Fibroblast of lung (primary cell): ENCODE measurements around the gene DIP2A. TPM values are rescaled to one million over a fixed set of nuclear protein-coding genes. Genes with fewer than 3 reads are reported as not detected.

ENCODE experiments used
- DNase-seq, 2 donors: peaks; one replicate each; pipeline versions ENCODE4 v3.0.0 to v3.0.0-alpha.2; 2010; ENCODE audit warnings: low read depth in 2 of 2
- H2AFZ ChIP-seq: 2 replicates; pipeline ENCODE4 v1.5.1; 2012; ENCODE audit warnings: low read length, control low read depth, inconsistent platforms
- H3K27ac ChIP-seq: 2 replicates; pipeline ENCODE4 v1.5.1; 2011; ENCODE audit warnings: low read length, control low read depth; ENCODE audit not compliant: insufficient read depth
- H3K27me3 ChIP-seq: 2 replicates; pipeline ENCODE4 v1.5.1; 2011; ENCODE audit warnings: mild to moderate bottlenecking, low read length; ENCODE audit not compliant: control insufficient read depth, insufficient read depth
- H3K36me3 ChIP-seq: 2 replicates; pipeline ENCODE4 v1.5.1; 2011; ENCODE audit warnings: low read length; ENCODE audit not compliant: control insufficient read depth, insufficient read depth
- H3K4me1 ChIP-seq: 2 replicates; pipeline ENCODE4 v1.5.1; 2011; ENCODE audit warnings: low read length; ENCODE audit not compliant: control insufficient read depth, insufficient read depth; ENCODE audit errors: extremely low read depth
- H3K4me2 ChIP-seq: 2 replicates; pipeline ENCODE4 v1.5.1; 2011; ENCODE audit warnings: low read length, control low read depth; ENCODE audit not compliant: insufficient read depth; ENCODE audit errors: extremely low read depth
- H3K4me3 ChIP-seq, 4 experiments: fragments of 200-600 bp in 1 of 4; sonication (generic) in 1 of 4; replicated peaks in 1 of 4; 2 replicates each; pipeline ENCODE4 v1.5.1; 2011 to 2016; ENCODE audit warnings: low read length in 4 of 4, low read depth in 3 of 4, mild to moderate bottlenecking in 3 of 4, control low read depth in 2 of 4, inconsistent platforms in 1 of 4, mixed read lengths in 1 of 4; ENCODE audit not compliant: insufficient read depth in 1 of 4; ENCODE audit errors: control extremely low read depth in 1 of 4
- H3K79me2 ChIP-seq: 2 replicates; pipeline ENCODE4 v1.5.1; 2012; ENCODE audit warnings: mild to moderate bottlenecking, low read length, inconsistent platforms; ENCODE audit not compliant: control insufficient read depth, insufficient read depth
- H3K9ac ChIP-seq: 2 replicates; pipeline ENCODE4 v1.5.1; 2011; ENCODE audit warnings: mild to moderate bottlenecking, low read length, control low read depth; ENCODE audit not compliant: insufficient read depth
- H3K9me3 ChIP-seq: 2 replicates; pipeline ENCODE4 v1.5.1; 2012; ENCODE audit warnings: low read depth, low read length; ENCODE audit not compliant: control insufficient read depth, insufficient read depth
- H4K20me1 ChIP-seq: 2 replicates; pipeline ENCODE4 v1.5.1; 2011; ENCODE audit warnings: low read length; ENCODE audit not compliant: control insufficient read depth, insufficient read depth; ENCODE audit errors: extremely low read depth
- CTCF ChIP-seq, 2 donors: IDR thresholded peaks in 1 of 2; conservative IDR thresholded peaks in 1 of 2; 1 replicate in 1 of 2; 2 replicates in 1 of 2; pipeline ENCODE4 v1.5.1; 2011 to 2012; ENCODE audit warnings: low read length in 2 of 2, control low read depth in 1 of 2, inconsistent platforms in 1 of 2, low read depth in 1 of 2, mild to moderate bottlenecking in 1 of 2
- EZH2 ChIP-seq: IDR thresholded peaks from 2 replicates; pipeline ENCODE4 v1.5.1; 2012; ENCODE audit warnings: low read length, control low read depth, mild to moderate bottlenecking; ENCODE audit errors: missing control alignments
- polyA plus RNA-seq, 2 donors: library from polyadenylated mRNA; depleted of rRNA in 1 of 2; stranded (reverse) in 1 of 2; unstranded in 1 of 2; fragments of >200 nt; gene quantifications; 2 replicates each; pipeline ENCODE4 v1.2.1, GENCODE V29; 2011 to 2012; ENCODE audit warnings: missing spikeins in 1 of 2
- total RNA-seq: library from RNA; depleted of rRNA; stranded (reverse); fragments of >200 nt; gene quantifications from 2 replicates; pipeline ENCODE4 v1.2.1, GENCODE V29; 2014

The DIP2A gene
- total and polyA plus RNA-seq, 2 donors (not counting 1 experiment from before 2014, with no cell fraction given), result 16.3 to 21.1 TPM

DNA sequence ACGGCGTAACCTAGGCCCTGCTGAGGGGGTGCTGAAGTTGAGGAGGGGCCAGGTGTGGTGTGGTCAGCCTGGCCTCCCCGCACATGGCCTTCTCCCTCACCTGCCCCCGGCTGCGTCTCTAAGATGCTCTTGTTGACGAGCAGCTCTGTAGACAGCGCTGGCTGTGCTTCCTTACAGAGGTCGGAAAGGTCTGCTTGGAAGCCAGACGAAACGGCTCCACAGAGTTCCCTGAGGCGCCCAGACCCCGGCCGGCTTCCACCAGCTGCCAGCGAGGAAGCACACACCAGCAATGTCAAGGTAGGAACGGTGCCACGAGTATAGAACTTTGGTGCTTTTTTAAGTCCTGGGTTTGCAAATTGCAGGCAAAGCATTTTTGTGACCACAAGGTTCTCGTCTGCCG is 18.8 kb upstream of the DIP2A start:
- Histone ChIP-seq H3K79me2 (no peaks in the 10 kb centered on the region), H3K27ac (no peak overlapping the region), H3K4me3 (no peak overlapping the region), H4K20me1 (no peaks in the 10 kb centered on the region), H3K9ac (no peak overlapping the region), H3K27me3 (no peaks in the 10 kb centered on the region), H2AFZ (no peak overlapping the region), H3K4me1 (no peaks in the 10 kb centered on the region), H3K36me3 (peaks cover 43% of the 10 kb centered on the region), H3K9me3 (no peaks in the 10 kb centered on the region), H3K4me2 (no peak overlapping the region)
- TF ChIP-seq EZH2 (no peak), CTCF (conservative IDR thresholded peaks at IDR 0.05 in 1 of 2, IDR thresholded peaks at IDR 0.05 in 1 of 2; ENCODE audit: low read depth in 1 of 2, low read length in 2 of 2) (no peak)
- no peak for DNase-seq

DNA sequence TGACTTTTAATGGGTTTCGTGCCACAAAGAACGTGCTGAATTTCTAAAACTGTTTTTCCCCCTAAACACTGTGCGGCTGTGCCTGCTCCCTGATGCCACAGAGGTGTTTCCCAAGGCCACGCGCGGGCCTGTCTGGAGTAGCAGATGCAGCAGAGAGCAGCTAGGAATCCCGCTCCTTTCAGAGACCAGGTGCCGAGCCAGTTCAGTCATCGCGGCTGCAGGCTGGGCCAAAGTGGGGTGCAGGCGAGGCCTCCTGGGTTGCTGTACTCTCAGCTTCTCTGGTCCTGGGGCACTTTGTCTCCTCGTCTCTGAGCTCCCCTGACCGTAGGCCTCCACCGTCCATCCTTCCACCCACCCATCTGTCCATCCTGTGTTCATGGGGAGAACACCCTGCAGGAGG is 17.4 kb upstream of the DIP2A start:
- no peaks in the 10 kb centered on the region for H3K9me3 ChIP-seq
- DNase-seq, result no peak
- no peak overlapping the region for H3K9ac ChIP-seq
- no peak overlapping the region for H3K4me2 ChIP-seq
- H3K36me3 ChIP-seq, result peaks cover 40% of the 10 kb centered on the region
- H4K20me1 ChIP-seq, result no peaks in the 10 kb centered on the region
- TF ChIP-seq CTCF (conservative IDR thresholded peaks at IDR 0.05 in 1 of 2, IDR thresholded peaks at IDR 0.05 in 1 of 2; ENCODE audit: low read depth in 1 of 2, low read length in 2 of 2), result no peak
- no peak for TF ChIP-seq EZH2
- no peak overlapping the region for H2AFZ ChIP-seq
- H3K27me3 ChIP-seq, result no peaks in the 10 kb centered on the region
- no peaks in the 10 kb centered on the region for H3K79me2 ChIP-seq
- H3K4me3 ChIP-seq, result no peak overlapping the region
- no peak overlapping the region for H3K27ac ChIP-seq
- H3K4me1 ChIP-seq, result no peaks in the 10 kb centered on the region

- no peaks in the 10 kb centered on the region for H3K4me1 ChIP-seq
These were observed 16.7 kb upstream of the DIP2A start for GRCh38 chr21:46441961-46442498.

More at GRCh38 chr21:46441961-46442498, 16.7 kb upstream of the DIP2A start:
- Histone ChIP-seq H4K20me1 (no peaks in the 10 kb centered on the region), H3K27me3 (no peaks in the 10 kb centered on the region), H3K27ac (no peak overlapping the region), H3K9me3 (no peaks in the 10 kb centered on the region), H3K79me2 (no peaks in the 10 kb centered on the region), H3K4me3 (no peak overlapping the region), H3K9ac (no peak overlapping the region), H2AFZ (no peak overlapping the region), H3K36me3 (peaks cover 38% of the 10 kb centered on the region), H3K4me2 (no peak overlapping the region)
- DNase-seq, result no peak
- no peak for TF ChIP-seq EZH2
